ENCODE data around the gene TMEM167B.
A peak's percentile ranks its signal among the peaks of the same experiment; 100 is the strongest.

GRCh38 chr1:109094377-109094803 is 3.8 kb downstream of the TMEM167B start:
- TF ChIP-seq CTCF (IDR thresholded peaks at IDR 0.05), result no peak
- TF ChIP-seq POLR2AphosphoS5 (IDR thresholded peaks at IDR 0.05; ENCODE audit: low read depth, low read length), result no peak
- TF ChIP-seq REST (IDR thresholded peaks at IDR 0.05; ENCODE audit: insufficient read depth in 1 of 2, low read depth in 2 of 2, low read length in 1 of 2), result no peak
- no peak for TF ChIP-seq SIN3A (IDR thresholded peaks at IDR 0.05; ENCODE audit: borderline replicate concordance, insufficient read depth, low read depth, low read length)
- TF ChIP-seq TCF7L2 (IDR thresholded peaks at IDR 0.05; ENCODE audit: low read depth, low read length), result peak; percentile 43; the same call in 1 of the 2 replicates
